ENCODE results near the gene BHLHA9.

BHLHA9 gene

DNA sequence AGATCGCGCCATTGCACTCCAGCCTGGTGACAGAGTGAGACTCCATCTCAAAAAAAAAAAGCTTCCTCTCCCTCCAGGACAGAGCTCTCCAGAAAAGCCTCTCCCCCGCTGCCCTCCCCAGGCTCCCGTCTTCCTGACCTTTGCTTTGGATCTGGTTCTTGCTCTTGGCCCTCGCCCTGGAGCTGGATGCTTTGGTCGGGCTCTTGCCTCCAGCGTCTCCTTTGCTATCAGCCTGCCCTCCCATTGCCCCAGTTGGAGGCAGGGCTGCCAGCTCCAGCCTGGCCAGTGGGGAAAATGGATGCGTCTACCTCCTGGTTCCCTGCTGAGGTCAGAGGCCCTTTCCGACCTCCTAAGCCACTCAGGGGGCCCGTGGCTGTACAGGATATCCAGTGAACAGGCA is 45.2 kb downstream of the BHLHA9 start:
- no peak overlapping the region for H3K27ac ChIP-seq
- no peak for TF ChIP-seq ZFX (IDR thresholded peaks at IDR 0.05; ENCODE audit: borderline replicate concordance)
- TF ChIP-seq, protein P1, sequence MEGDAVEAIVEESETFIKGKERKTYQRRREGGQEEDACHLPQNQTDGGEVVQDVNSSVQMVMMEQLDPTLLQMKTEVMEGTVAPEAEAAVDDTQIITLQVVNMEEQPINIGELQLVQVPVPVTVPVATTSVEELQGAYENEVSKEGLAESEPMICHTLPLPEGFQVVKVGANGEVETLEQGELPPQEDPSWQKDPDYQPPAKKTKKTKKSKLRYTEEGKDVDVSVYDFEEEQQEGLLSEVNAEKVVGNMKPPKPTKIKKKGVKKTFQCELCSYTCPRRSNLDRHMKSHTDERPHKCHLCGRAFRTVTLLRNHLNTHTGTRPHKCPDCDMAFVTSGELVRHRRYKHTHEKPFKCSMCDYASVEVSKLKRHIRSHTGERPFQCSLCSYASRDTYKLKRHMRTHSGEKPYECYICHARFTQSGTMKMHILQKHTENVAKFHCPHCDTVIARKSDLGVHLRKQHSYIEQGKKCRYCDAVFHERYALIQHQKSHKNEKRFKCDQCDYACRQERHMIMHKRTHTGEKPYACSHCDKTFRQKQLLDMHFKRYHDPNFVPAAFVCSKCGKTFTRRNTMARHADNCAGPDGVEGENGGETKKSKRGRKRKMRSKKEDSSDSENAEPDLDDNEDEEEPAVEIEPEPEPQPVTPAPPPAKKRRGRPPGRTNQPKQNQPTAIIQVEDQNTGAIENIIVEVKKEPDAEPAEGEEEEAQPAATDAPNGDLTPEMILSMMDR (IDR thresholded peaks at IDR 0.05): no peak

DNA sequence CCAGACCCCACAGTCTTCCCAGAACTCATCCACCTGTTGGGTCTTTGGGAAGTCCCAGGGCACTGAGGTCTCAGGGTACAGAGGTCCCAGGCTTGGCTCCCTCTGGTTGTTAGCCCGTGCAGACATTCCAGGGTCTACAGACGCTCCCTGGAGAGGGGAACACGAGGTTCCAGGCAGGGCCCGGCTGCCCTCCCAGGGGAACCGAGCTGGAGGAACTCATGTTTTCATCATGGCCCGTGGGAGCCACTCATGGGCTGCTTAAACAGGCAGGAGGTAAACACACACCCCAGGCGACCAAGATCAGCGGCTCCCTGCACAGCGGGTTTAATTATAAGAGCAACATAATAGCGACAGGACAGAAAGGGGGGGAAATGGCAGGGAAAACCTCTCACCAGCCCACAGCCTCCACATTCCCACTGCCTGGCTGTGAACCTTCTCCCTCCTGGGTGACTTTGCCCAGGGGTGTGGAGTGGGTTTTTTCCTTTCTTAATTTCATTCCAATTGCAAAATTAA is 45.7 kb downstream of the BHLHA9 start:
- H3K27ac ChIP-seq: no peak overlapping the region
- TF ChIP-seq, protein P1 (IDR thresholded peaks at IDR 0.05): no peak
- no peak for TF ChIP-seq ZFX (IDR thresholded peaks at IDR 0.05; ENCODE audit: borderline replicate concordance)

All from 22Rv1 (cell line).